Colonic mucosa (tissue), 4 donors: ENCODE results near the gene ASB13. TPM values are rescaled to one million over a fixed set of nuclear protein-coding genes. Genes with fewer than 3 reads are reported as not detected.

Experiments
- DNase-seq: peaks from one replicate; pipeline ENCODE4 v3.0.0-alpha.2; 2020
- H3K27ac ChIP-seq: fragments of 200-600 bp; one replicate; pipeline ENCODE4 v1.8.0; 2021
- H3K27me3 ChIP-seq: fragments of 200-600 bp; one replicate; pipeline ENCODE4 v1.8.0; 2021
- H3K36me3 ChIP-seq: fragments of 200-600 bp; one replicate; pipeline ENCODE4 v1.8.0; 2021
- H3K4me1 ChIP-seq: fragments of 200-600 bp; one replicate; pipeline ENCODE4 v1.8.0; 2021; ENCODE audit warnings: mild to moderate bottlenecking
- H3K4me3 ChIP-seq: fragments of 200-600 bp; one replicate; pipeline ENCODE4 v1.8.0; 2021
- H3K9ac ChIP-seq, 2 donors: one replicate each; pipeline ENCODE4 v1.7.0; 2013; ENCODE audit warnings: control low read depth in 2 of 2, low read depth in 2 of 2, low read length in 2 of 2
- H3K9me3 ChIP-seq: fragments of 200-600 bp; one replicate; pipeline ENCODE4 v1.8.0; 2021
- intact Hi-C: fragments of 100-400 bp; cut with DNase I; formaldehyde crosslinking; loops from one replicate; pipeline ENCODE4 v1.14.1; 2022
- total RNA-seq, 2 donors: library from RNA; stranded (reverse); fragmentation: NEBNext Ultra II Directional in 1 of 2; extraction: Animal tissue kit (Norgen Biotek cat#: 25700) in 1 of 2; gene quantifications; one replicate each; pipeline ENCODE4 v1.2.1, GENCODE V29; 2021
- TF ChIP-seq, protein P1 (sequence below): fragments of 200-600 bp; IDR thresholded peaks from one replicate; pipeline ENCODE4 v1.8.0; 2022; ENCODE audit warnings: antibody characterized with exemption, mild to moderate bottlenecking
- donor health status: healthy.
- donor health status: DM: no; HTN: no; CAD: no.
- donor health status: DM: no; HTN: no; CAD: no.

Gene ASB13
- total RNA-seq, 2 donors from 2014 or later: 36.1 to 36.2 TPM

DNA sequence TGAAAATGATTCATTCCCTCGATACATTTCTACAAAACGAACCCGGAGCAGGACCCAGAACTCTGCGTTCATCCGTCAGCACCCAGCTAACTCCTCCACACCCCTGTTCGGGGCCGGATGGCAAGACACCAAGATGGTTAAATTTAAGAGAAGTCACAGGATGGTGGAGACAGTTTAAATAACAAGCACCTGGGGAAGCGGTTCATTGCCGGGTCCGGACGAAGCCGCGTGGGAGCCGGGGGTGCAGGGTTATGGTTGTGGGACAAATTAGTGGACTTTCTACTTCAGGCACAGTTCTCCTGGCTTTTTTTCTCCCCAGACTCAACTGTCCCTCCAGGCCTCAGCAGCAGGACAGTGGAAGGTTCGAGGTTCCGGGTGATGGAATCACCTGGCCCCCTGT is 45.4 kb downstream of the ASB13 start:
- TF ChIP-seq, protein P1, sequence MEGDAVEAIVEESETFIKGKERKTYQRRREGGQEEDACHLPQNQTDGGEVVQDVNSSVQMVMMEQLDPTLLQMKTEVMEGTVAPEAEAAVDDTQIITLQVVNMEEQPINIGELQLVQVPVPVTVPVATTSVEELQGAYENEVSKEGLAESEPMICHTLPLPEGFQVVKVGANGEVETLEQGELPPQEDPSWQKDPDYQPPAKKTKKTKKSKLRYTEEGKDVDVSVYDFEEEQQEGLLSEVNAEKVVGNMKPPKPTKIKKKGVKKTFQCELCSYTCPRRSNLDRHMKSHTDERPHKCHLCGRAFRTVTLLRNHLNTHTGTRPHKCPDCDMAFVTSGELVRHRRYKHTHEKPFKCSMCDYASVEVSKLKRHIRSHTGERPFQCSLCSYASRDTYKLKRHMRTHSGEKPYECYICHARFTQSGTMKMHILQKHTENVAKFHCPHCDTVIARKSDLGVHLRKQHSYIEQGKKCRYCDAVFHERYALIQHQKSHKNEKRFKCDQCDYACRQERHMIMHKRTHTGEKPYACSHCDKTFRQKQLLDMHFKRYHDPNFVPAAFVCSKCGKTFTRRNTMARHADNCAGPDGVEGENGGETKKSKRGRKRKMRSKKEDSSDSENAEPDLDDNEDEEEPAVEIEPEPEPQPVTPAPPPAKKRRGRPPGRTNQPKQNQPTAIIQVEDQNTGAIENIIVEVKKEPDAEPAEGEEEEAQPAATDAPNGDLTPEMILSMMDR: no peak
- Histone ChIP-seq H3K27me3 (no peaks in the 10 kb centered on the region), H3K4me1 (no peaks in the 10 kb centered on the region), H3K36me3 (no peaks in the 10 kb centered on the region), H3K9me3 (no peaks in the 10 kb centered on the region), H3K27ac (no peak overlapping the region), H3K4me3 (no peak overlapping the region), H3K9ac (no peak overlapping the region)
- no peak for DNase-seq
- intact Hi-C loops: no loop called here

DNA sequence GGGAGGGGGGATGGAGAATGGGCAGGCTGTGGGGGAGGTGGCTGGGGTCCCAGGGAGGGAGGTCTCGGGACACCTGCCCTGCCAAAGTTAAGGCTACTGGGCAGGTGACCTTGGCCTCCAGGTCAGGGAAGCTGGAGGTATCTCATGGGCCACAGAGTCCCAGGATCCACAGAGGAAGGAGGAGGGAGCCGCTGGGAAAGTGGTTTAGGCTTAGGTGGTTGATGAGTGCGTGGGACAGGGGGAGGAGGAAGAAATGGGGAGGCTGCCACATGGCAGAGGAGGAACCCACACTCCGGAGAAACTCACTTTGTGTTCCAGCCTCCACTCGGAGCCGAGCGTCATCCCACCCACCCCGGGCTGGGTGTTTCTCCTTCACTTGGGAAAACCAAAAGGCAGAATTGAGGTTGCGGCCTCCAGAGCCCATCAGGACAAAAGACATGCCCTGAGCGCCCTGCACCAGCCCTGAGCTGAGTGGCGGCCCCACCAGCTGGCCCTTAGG is 46.1 kb downstream of the ASB13 start:
- DNase-seq: no peak
- intact Hi-C loops: no loop called here
- H3K4me1 ChIP-seq: no peaks in the 10 kb centered on the region
- H3K9me3 ChIP-seq: no peaks in the 10 kb centered on the region
- TF ChIP-seq, protein P1: no peak
- no peaks in the 10 kb centered on the region for H3K27me3 ChIP-seq
- H3K36me3 ChIP-seq: no peaks in the 10 kb centered on the region
- no peak overlapping the region for H3K4me3 ChIP-seq
- no peak overlapping the region for H3K9ac ChIP-seq
- no peak overlapping the region for H3K27ac ChIP-seq

DNA sequence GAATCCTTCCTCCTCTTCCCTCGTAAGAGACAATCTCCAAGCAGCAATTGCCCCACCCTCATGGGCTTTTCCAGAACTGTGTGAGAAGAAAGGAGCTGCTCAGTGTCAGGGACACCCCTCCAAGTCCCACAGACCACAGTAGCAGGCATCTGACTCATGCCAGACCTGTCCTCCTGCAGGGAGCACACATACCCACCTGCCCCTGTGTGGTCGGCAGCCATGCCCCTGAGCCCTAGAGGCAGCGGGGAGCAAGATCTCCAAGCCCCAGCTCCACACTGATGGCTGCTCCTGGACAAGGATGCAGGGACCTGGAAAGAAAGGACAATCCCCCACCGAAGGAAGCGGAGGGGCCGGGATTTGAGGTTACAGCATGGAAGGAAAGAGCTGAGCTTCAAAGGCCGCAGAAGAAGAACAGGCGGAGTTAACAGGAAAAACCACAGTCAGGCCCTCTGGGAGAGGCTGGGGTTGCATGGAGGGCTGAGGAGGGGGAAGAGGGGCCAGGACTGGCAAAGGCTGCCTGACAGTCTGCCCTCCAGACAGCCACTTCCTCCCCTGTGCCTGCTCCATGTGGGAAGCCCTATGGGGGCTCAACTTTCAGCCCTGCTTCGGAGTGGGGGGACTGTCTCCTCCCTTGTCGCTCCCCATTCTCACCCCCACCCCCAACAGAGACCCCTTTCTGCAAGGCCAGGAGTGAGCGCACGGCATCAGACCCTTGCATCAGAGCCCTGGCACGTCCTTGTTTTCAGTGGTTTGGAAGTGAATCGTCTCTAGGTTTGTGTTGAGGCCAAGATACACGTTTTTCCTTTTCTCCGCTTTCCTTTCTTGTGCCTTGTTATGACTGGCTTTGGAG is 46.8 kb downstream of the ASB13 start:
- H3K27me3 ChIP-seq: no peaks in the 10 kb centered on the region
- no peak overlapping the region for H3K4me3 ChIP-seq
- TF ChIP-seq, protein P1: no peak
- intact Hi-C loops: no loop called here
- no peak for DNase-seq
- H3K36me3 ChIP-seq: no peaks in the 10 kb centered on the region
- H3K27ac ChIP-seq: no peak overlapping the region
- H3K9ac ChIP-seq: no peak overlapping the region
- H3K4me1 ChIP-seq: no peaks in the 10 kb centered on the region
- no peaks in the 10 kb centered on the region for H3K9me3 ChIP-seq

DNA sequence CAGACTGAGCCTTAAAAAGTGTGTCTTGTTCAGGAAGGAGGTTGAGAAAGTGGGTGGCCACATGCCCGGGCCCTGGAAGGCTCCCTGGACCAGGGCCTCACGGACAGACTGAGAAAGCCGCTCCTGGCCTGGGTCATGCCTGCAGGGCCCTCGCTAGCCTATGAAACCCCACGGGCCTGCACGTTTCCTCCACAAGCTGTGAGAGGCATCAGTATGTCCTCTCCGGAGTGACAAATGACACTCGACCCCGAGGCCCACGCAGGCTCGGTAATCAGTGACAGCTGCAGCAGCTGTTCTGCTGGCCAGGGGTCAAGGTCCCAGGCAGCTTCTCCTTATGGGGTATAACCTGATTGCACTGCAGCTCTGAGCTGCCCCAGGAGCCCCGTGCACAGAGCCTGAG is 47.6 kb downstream of the ASB13 start:
- no peaks in the 10 kb centered on the region for H3K4me1 ChIP-seq
- no peaks in the 10 kb centered on the region for H3K36me3 ChIP-seq
- H3K27ac ChIP-seq: no peak overlapping the region
- DNase-seq: no peak
- H3K4me3 ChIP-seq: no peak overlapping the region
- H3K9me3 ChIP-seq: no peaks in the 10 kb centered on the region
- H3K9ac ChIP-seq: no peak overlapping the region
- intact Hi-C loops: no loop called here
- TF ChIP-seq, protein P1: no peak
- H3K27me3 ChIP-seq: no peaks in the 10 kb centered on the region

DNA sequence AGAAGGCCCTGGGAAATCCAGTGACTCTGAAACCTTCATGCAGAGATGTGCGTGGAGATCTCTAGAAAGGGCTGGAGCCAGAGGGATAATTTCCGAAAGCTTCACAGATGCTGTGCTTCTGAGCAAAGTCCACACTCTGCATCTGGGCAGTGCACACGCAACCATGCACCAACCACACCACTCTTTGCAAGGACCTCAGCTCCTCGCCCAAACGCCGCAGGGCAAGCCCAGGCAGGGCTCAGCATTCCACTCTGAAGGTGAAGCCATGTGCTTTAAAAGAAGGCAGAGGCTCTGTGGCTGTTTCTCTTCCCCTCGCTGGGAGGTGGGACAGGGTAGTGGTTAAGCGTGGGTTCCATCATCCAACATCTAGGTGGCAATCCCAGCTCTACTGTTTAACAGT is 48.4 kb downstream of the ASB13 start:
- H3K4me1 ChIP-seq: no peaks in the 10 kb centered on the region
- no peak overlapping the region for H3K9ac ChIP-seq
- TF ChIP-seq, protein P1: no peak
- intact Hi-C loops: no loop called here
- H3K4me3 ChIP-seq: no peak overlapping the region
- DNase-seq: no peak
- H3K27me3 ChIP-seq: no peaks in the 10 kb centered on the region
- H3K27ac ChIP-seq: no peak overlapping the region
- no peaks in the 10 kb centered on the region for H3K9me3 ChIP-seq
- no peaks in the 10 kb centered on the region for H3K36me3 ChIP-seq
